WTC11 (cell line): Measurements from ENCODE around the gene LHPP. TPM values are rescaled to one million over a fixed set of nuclear protein-coding genes. Genes with fewer than 3 reads are reported as not detected.

Experiments used
- ATAC-seq: fragments of 200-7000 bp; cut with Tn5 transposase; 2 replicates; pipeline ENCODE4 v1.10.0; 2021; ENCODE audit warnings: mild to moderate bottlenecking, moderate library complexity
- CTCF ChIA-PET: fragments of 300-600 bp; sonication (Branson Sonifier 250); formaldehyde crosslinking; loops from one replicate; lab custom pipeline; 2021; ENCODE audit warnings: antibody characterized with exemption; lab: Charles Lee
- POLR2A ChIA-PET: fragments of 350-600 bp; sonication (Branson Sonifier 250); formaldehyde crosslinking; loops from one replicate; lab custom pipeline; 2021; ENCODE audit warnings: antibody characterized with exemption; lab: Charles Lee
- DNase-seq: peaks from one replicate; pipeline ENCODE4 v3.0.0; 2021; ENCODE audit warnings: low spot score
- H3K27ac Mint-ChIP-seq: 2 replicates; pipeline ENCODE4 v1.8.0; 2021; ENCODE audit warnings: mixed read lengths
- H3K27me3 Mint-ChIP-seq: 2 replicates; pipeline ENCODE4 v1.8.0; 2021; ENCODE audit warnings: low read depth, mild to moderate bottlenecking, moderate library complexity, mixed read lengths
- H3K36me3 Mint-ChIP-seq: 2 replicates; pipeline ENCODE4 v1.8.0; 2021; ENCODE audit warnings: mixed read lengths
- H3K4me1 Mint-ChIP-seq: 2 replicates; pipeline ENCODE4 v1.8.0; 2022; ENCODE audit warnings: mixed read lengths
- H3K4me3 Mint-ChIP-seq: 2 replicates; pipeline ENCODE4 v1.8.0; 2021; ENCODE audit warnings: mild to moderate bottlenecking, moderate library complexity, mixed read lengths
- H3K9me3 Mint-ChIP-seq: 2 replicates; pipeline ENCODE4 v1.8.0; 2021; ENCODE audit warnings: mixed read lengths
- CREB1 ChIP-seq: sonication (generic); formaldehyde crosslinking; IDR thresholded peaks from 2 replicates; pipeline ENCODE4 v1.8.0; 2023; ENCODE audit warnings: mild to moderate bottlenecking, missing genetic modification reagents
- E2F4 ChIP-seq: sonication (generic); formaldehyde crosslinking; IDR thresholded peaks from 2 replicates; pipeline ENCODE4 v1.8.1; 2022; ENCODE audit warnings: low read depth, mild to moderate bottlenecking, moderate library complexity, missing genetic modification reagents, borderline replicate concordance
- E2F5 ChIP-seq: sonication (generic); formaldehyde crosslinking; IDR thresholded peaks from 2 replicates; pipeline ENCODE4 v1.8.1; 2022; ENCODE audit warnings: mild to moderate bottlenecking, moderate library complexity, missing genetic modification reagents
- ELF4 ChIP-seq: sonication (generic); formaldehyde crosslinking; IDR thresholded peaks from 2 replicates; pipeline ENCODE4 v1.8.1; 2022; ENCODE audit warnings: low read depth, mild to moderate bottlenecking, moderate library complexity, missing genetic modification reagents
- ETV6 ChIP-seq: sonication (generic); formaldehyde crosslinking; IDR thresholded peaks from 2 replicates; pipeline ENCODE4 v1.8.1; 2022; ENCODE audit warnings: mild to moderate bottlenecking, missing genetic modification reagents
- FOXP1 ChIP-seq: sonication (generic); formaldehyde crosslinking; IDR thresholded peaks from 2 replicates; pipeline ENCODE4 v1.8.0; 2022; ENCODE audit warnings: missing genetic modification reagents, mild to moderate bottlenecking, moderate library complexity, borderline replicate concordance
- GABPB1 ChIP-seq: sonication (generic); formaldehyde crosslinking; IDR thresholded peaks from 2 replicates; pipeline ENCODE4 v1.8.1; 2023; ENCODE audit warnings: mild to moderate bottlenecking, missing genetic modification reagents
- GRHL2 ChIP-seq: fragments of 250-450 bp; sonication (Bioruptor Pico); IDR thresholded peaks from 2 replicates; pipeline ENCODE4 v1.8.0; 2022; ENCODE audit warnings: mild to moderate bottlenecking, moderate library complexity; ENCODE audit not compliant: insufficient replicate concordance, severe bottlenecking
- HMGXB4 ChIP-seq: sonication (generic); formaldehyde crosslinking; IDR thresholded peaks from 2 replicates; pipeline ENCODE4 v1.8.1; 2023; ENCODE audit warnings: mild to moderate bottlenecking, moderate library complexity, missing genetic modification reagents
- MYBL2 ChIP-seq: sonication (generic); formaldehyde crosslinking; IDR thresholded peaks from 2 replicates; pipeline ENCODE4 v1.8.1; 2023; ENCODE audit warnings: mild to moderate bottlenecking, moderate library complexity, missing genetic modification reagents
- OVOL2 ChIP-seq: fragments of 250-450 bp; sonication (Bioruptor Pico); IDR thresholded peaks from 2 replicates; pipeline ENCODE4 v1.9.0; 2021; ENCODE audit warnings: mild to moderate bottlenecking, borderline replicate concordance
- RELA ChIP-seq: sonication (generic); formaldehyde crosslinking; IDR thresholded peaks from 2 replicates; pipeline ENCODE4 v1.8.1; 2022; ENCODE audit warnings: missing genetic modification reagents, mild to moderate bottlenecking, borderline replicate concordance
- RORB ChIP-seq: fragments of 250-450 bp; sonication (Bioruptor Pico); IDR thresholded peaks from 2 replicates; pipeline ENCODE4 v1.9.0; 2021; ENCODE audit warnings: mild to moderate bottlenecking
- SOX15 ChIP-seq: fragments of 250-450 bp; sonication (Bioruptor Pico); IDR thresholded peaks from 2 replicates; pipeline ENCODE4 v1.9.0; 2021; ENCODE audit warnings: mild to moderate bottlenecking
- STAT6 ChIP-seq: sonication (generic); formaldehyde crosslinking; conservative IDR thresholded peaks from 2 replicates; pipeline ENCODE4 v1.8.1; 2023; ENCODE audit warnings: mild to moderate bottlenecking, low read depth, missing genetic modification reagents, moderate library complexity
- TCF7 ChIP-seq: sonication (generic); formaldehyde crosslinking; IDR thresholded peaks from 2 replicates; pipeline ENCODE4 v1.8.0; 2022; ENCODE audit warnings: mild to moderate bottlenecking, low read depth, missing genetic modification reagents, moderate library complexity
- TP53 ChIP-seq: sonication (generic); formaldehyde crosslinking; IDR thresholded peaks from 2 replicates; pipeline ENCODE4 v1.8.1; 2023; ENCODE audit warnings: mild to moderate bottlenecking, missing genetic modification reagents
- ZBTB21 ChIP-seq: sonication (generic); formaldehyde crosslinking; IDR thresholded peaks from 2 replicates; pipeline ENCODE4 v1.8.1; 2023; ENCODE audit warnings: mild to moderate bottlenecking, missing genetic modification reagents, borderline replicate concordance
- ZNF263 ChIP-seq: sonication (generic); formaldehyde crosslinking; IDR thresholded peaks from 2 replicates; pipeline ENCODE4 v1.8.1; 2022; ENCODE audit warnings: low read depth, mild to moderate bottlenecking, moderate library complexity, missing genetic modification reagents
- ZNF671 ChIP-seq: fragments of 250-450 bp; sonication (Bioruptor Pico); IDR thresholded peaks from 2 replicates; pipeline ENCODE4 v1.8.0; 2021; ENCODE audit warnings: mild to moderate bottlenecking
- total RNA-seq: library from RNA; stranded (reverse); gene quantifications from 3 replicates; pipeline ENCODE4 v1.2.3, GENCODE V29; 2021

The LHPP gene
- total RNA-seq, 1 experiment from 2014 or later, result 33.2 TPM

GRCh38 chr10:124552691-124553276 lies 91.2 kb downstream of the LHPP start:
- CTCF ChIA-PET, result interaction anchor here (0.6 to 3.6 kb wide), 9 partner anchors 13 to 193 kb away, joined by 3 to 21 read pairs (median 4); no protein-coding TSS in a partner anchor

More at GRCh38 chr10:124552691-124553276, 91.2 kb downstream of the LHPP start:
- Mint-ChIP-seq H3K27me3 (no peaks in the 10 kb centered on the region), H3K36me3 (no peaks in the 10 kb centered on the region), H3K9me3 (no peaks in the 10 kb centered on the region), H3K4me3 (no peak overlapping the region), H3K4me1 (peaks cover 5% of the 10 kb centered on the region; the same call in 1 of the 2 replicates), H3K27ac (no peak overlapping the region)
- DNase-seq (no peak), ATAC-seq (no peak)
- TF ChIP-seq RELA (CRISPR knock-in tag) (no peak), ZBTB21 (CRISPR knock-in tag) (no peak), ELF4 (CRISPR knock-in tag) (no peak), E2F5 (CRISPR knock-in tag) (no peak), E2F4 (CRISPR knock-in tag) (no peak), ZNF263 (no peak), ETV6 (CRISPR knock-in tag) (no peak), CREB1 (CRISPR knock-in tag) (no peak), TP53 (no peak), GABPB1 (CRISPR knock-in tag) (no peak), MYBL2 (no peak), STAT6 (no peak), RORB (CRISPR knock-in tag) (no peak), TCF7 (CRISPR knock-in tag) (no peak), HMGXB4 (no peak), FOXP1 (no peak), SOX15 (CRISPR knock-in tag) (no peak), OVOL2 (CRISPR knock-in tag) (no peak), ZNF671 (CRISPR knock-in tag) (no peak), GRHL2 (CRISPR knock-in tag) (no peak)
- POLR2A ChIA-PET, result no interaction called here
